Mesendoderm (in vitro differentiated cells): ENCODE data around the gene DEFB108B.
"Not testable (repeated sequence)": the region's sequence is repeated elsewhere in the genome, so short reads cannot be mapped to it uniquely, and the experiment has no call there.

ENCODE experiments used
- DNase-seq: peaks from one replicate; pipeline ENCODE4 v3.0.0; 2013
- H2AK5ac ChIP-seq: 2 replicates; pipeline ENCODE4 v1.6.1; 2013; ENCODE audit warnings: low read length, inconsistent platforms
- H2BK120ac ChIP-seq: 2 replicates; pipeline ENCODE4 v1.6.1; 2013; ENCODE audit warnings: low read depth, mild to moderate bottlenecking, low read length, moderate library complexity, mixed read lengths
- H2BK15ac ChIP-seq: replicated peaks from 2 replicates; pipeline ENCODE4 v1.6.1; 2013; ENCODE audit warnings: low read depth, mild to moderate bottlenecking, moderate library complexity
- H2BK5ac ChIP-seq: 2 replicates; pipeline ENCODE4 v1.6.1; 2013; ENCODE audit warnings: low read length, inconsistent platforms
- H3K18ac ChIP-seq: 2 replicates; pipeline ENCODE4 v1.6.1; 2013; ENCODE audit warnings: mild to moderate bottlenecking, low read length, mixed read lengths
- H3K23ac ChIP-seq: one replicate; pipeline ENCODE4 v1.6.1; 2013; ENCODE audit warnings: low read length
- H3K27ac ChIP-seq: 2 replicates; pipeline ENCODE4 v1.5.1; 2013; ENCODE audit warnings: low read depth, mild to moderate bottlenecking, inconsistent platforms, low read length, moderate library complexity
- H3K27me3 ChIP-seq: 2 replicates; pipeline ENCODE4 v1.6.1; 2013; ENCODE audit warnings: low read length, control low read depth, mild to moderate bottlenecking, inconsistent platforms; ENCODE audit not compliant: insufficient read depth, poor library complexity
- H3K36me3 ChIP-seq: 2 replicates; pipeline ENCODE4 v1.6.1; 2013; ENCODE audit warnings: low read length, inconsistent platforms; ENCODE audit not compliant: control insufficient read depth, insufficient read depth
- H3K4ac ChIP-seq: one replicate; pipeline ENCODE4 v1.6.1; 2013; ENCODE audit warnings: low read depth, mild to moderate bottlenecking, low read length, moderate library complexity
- H3K4me1 ChIP-seq: 2 replicates; pipeline ENCODE4 v1.6.1; 2013; ENCODE audit warnings: low read depth, low read length, inconsistent platforms; ENCODE audit not compliant: control insufficient read depth
- H3K4me2 ChIP-seq: 2 replicates; pipeline ENCODE4 v1.6.1; 2013; ENCODE audit warnings: low read length
- H3K4me3 ChIP-seq: 2 replicates; pipeline ENCODE4 v1.5.1; 2013; ENCODE audit warnings: mild to moderate bottlenecking, low read length
- H3K56ac ChIP-seq: one replicate; pipeline ENCODE4 v1.6.1; 2013; ENCODE audit warnings: low read length
- H3K79me1 ChIP-seq: 2 replicates; pipeline ENCODE4 v1.6.1; 2013; ENCODE audit warnings: low read length, inconsistent platforms
- H3K79me2 ChIP-seq: 2 replicates; pipeline ENCODE4 v1.6.1; 2013; ENCODE audit warnings: mild to moderate bottlenecking, low read length; ENCODE audit not compliant: control insufficient read depth, insufficient read depth
- H3K9ac ChIP-seq: 2 replicates; pipeline ENCODE4 v1.6.1; 2013; ENCODE audit warnings: low read length, inconsistent platforms
- H4K5ac ChIP-seq: one replicate; pipeline ENCODE4 v1.6.1; 2013; ENCODE audit warnings: low read length
- H4K8ac ChIP-seq: one replicate; pipeline ENCODE4 v1.6.1; 2013; ENCODE audit warnings: low read depth, mild to moderate bottlenecking, control low read depth, low read length, moderate library complexity
- WGBS: extraction: QIAGEN DNeasy Blood & Tissue Kit; methylation state at CpG from one replicate; pipeline ENCODE4 v1.1.7; 2013; ENCODE audit warnings: low lambda C conversion rate, missing lambda C conversion rate; ENCODE audit not compliant: insufficient coverage; ENCODE audit errors: extremely low coverage; 5-methylcytosine and 5-hydroxymethylcytosine counted together

Gene DEFB108B

GRCh38 chr11:71829686-71830085 is 3.3 kb upstream of the DEFB108B start:
- not testable (repeated sequence) for H3K79me2 ChIP-seq

DNA sequence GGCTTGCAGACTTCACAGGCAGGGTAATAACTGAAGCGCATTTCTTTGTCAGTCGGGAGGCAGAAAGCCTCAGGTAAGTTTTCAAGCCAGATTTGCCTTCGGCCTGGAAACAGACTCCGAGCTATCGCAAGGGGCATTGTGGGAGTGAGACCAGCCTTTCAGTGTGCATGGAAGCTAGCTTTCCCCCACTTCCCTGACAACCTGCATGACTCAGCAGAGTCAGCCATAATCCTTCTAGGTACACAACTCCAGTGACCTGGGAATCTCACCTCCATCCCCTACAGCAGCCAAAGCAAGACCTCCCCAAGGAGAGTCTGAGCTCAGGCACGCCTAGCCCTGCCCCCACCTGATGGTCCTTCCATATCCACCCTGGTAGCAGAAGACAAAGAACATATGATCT is 9.7 kb downstream of the DEFB108B start:
- Histone ChIP-seq H3K18ac (peak overlapping the region; percentile 25), H3K27ac (peak overlapping the region; percentile 36), H3K56ac (peak overlapping the region; percentile 25)
- H2BK120ac ChIP-seq, H3K79me2 ChIP-seq, H3K4me2 ChIP-seq, H3K79me1 ChIP-seq, H3K4ac ChIP-seq, H3K9ac ChIP-seq, H2BK5ac ChIP-seq, H2AK5ac ChIP-seq, H3K4me3 ChIP-seq, H3K23ac ChIP-seq, H3K27me3 ChIP-seq, H3K36me3 ChIP-seq, H2BK15ac ChIP-seq, H4K8ac ChIP-seq, H3K4me1 ChIP-seq, H4K5ac ChIP-seq: not testable (repeated sequence)
- DNase-seq: peak; percentile 31
- WGBS: no CpG with 5 or more reads among the region's 6 CpGs

More at GRCh38 chr11:71829686-71830085, 3.3 kb upstream of the DEFB108B start:
- not testable (repeated sequence) for H4K8ac ChIP-seq, H2AK5ac ChIP-seq, H3K4me1 ChIP-seq, H2BK120ac ChIP-seq, H2BK5ac ChIP-seq, H3K56ac ChIP-seq, DNase-seq, H3K79me1 ChIP-seq, H3K9ac ChIP-seq, H3K36me3 ChIP-seq, H3K4me2 ChIP-seq, H3K4ac ChIP-seq, H4K5ac ChIP-seq, H2BK15ac ChIP-seq, H3K27me3 ChIP-seq, H3K27ac ChIP-seq, H3K4me3 ChIP-seq, H3K18ac ChIP-seq, H3K23ac ChIP-seq
- no CpG with 5 or more reads among the region's 3 CpGs for WGBS

- not testable (repeated sequence) for H3K18ac ChIP-seq, H3K4ac ChIP-seq, H3K27ac ChIP-seq, H3K9ac ChIP-seq, DNase-seq, H3K79me2 ChIP-seq, H3K23ac ChIP-seq, H2AK5ac ChIP-seq, H4K8ac ChIP-seq, H4K5ac ChIP-seq, H3K79me1 ChIP-seq, H2BK5ac ChIP-seq, H3K4me1 ChIP-seq, H3K4me2 ChIP-seq, H2BK15ac ChIP-seq, H2BK120ac ChIP-seq, H3K27me3 ChIP-seq, H3K36me3 ChIP-seq, H3K4me3 ChIP-seq, H3K56ac ChIP-seq
- WGBS: no CpG with 5 or more reads among the region's 4 CpGs
These were observed 10.4 kb downstream of the DEFB108B start for GRCh38 chr11:71843355-71843754.

DNA sequence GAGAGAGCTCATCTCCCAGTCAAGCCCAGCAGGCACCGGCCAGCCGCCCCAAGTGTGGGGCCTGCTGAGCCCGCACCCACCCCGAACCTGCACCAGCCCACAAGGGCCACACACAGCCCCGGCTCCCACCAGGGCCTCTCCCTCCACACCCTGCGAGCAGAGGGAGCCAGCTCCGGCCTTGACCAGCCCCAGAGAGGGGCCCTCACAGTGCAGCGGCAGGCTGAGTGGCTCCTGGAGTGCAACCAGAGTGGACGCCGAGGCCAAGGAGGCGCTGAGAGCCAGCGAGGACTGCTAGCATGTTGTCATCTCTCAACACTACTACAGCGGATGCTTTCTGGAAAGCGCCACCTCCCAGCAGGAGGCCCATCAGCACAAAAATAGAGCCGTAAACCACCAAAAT is 10.9 kb downstream of the DEFB108B start:
- Histone ChIP-seq H4K8ac (no peak overlapping the region), H3K79me1 (no peaks in the 10 kb centered on the region), H3K4me3 (no peak overlapping the region), H3K27ac (no peak overlapping the region), H3K23ac (no peak overlapping the region), H3K4me2 (no peak overlapping the region), H3K4ac (no peak overlapping the region), H3K56ac (no peak overlapping the region), H2BK120ac (no peak overlapping the region), H2BK5ac (no peak overlapping the region), H3K4me1 (peaks cover 2% of the 10 kb centered on the region), H2BK15ac (no peak overlapping the region), H3K9ac (no peak overlapping the region), H4K5ac (no peak overlapping the region), H2AK5ac (no peak overlapping the region), H3K18ac (no peak overlapping the region), H3K79me2 (no peaks in the 10 kb centered on the region), H3K27me3 (no peaks in the 10 kb centered on the region), H3K36me3 (no peaks in the 10 kb centered on the region)
- DNase-seq: peak; percentile 25
- WGBS: no CpG with 5 or more reads among the region's 15 CpGs

- not testable (repeated sequence) for H3K9ac ChIP-seq, H3K18ac ChIP-seq
- WGBS: no CpG with 5 or more reads among the region's 2 CpGs
These were observed 20.9 kb downstream of the DEFB108B start for GRCh38 chr11:71853895-71854294.

DNA sequence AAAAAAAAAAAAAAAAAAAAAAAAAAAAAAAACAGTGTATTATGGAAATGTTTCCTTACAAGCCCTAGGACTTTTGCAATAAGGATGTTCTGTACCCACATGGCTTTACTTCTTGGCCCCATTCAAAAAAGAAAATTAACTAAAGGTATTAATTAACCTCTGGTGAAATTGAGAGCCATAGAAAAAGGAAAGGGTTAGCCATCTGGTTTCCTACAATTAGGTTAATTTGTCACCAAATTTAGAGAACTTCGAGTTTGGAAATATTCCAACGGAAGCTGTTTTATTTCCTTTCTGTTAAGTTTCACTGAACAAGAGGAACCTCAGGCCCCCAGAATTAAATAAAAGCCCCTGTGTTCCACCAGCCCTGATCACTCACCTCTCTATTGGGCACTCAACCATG is 22.9 kb downstream of the DEFB108B start:
- H3K4me3 ChIP-seq, H3K4me2 ChIP-seq, H3K79me2 ChIP-seq, H2BK15ac ChIP-seq, H3K4me1 ChIP-seq, H3K27ac ChIP-seq, H3K4ac ChIP-seq, H3K18ac ChIP-seq, H2BK120ac ChIP-seq, H3K56ac ChIP-seq, H3K36me3 ChIP-seq, H4K8ac ChIP-seq, H3K27me3 ChIP-seq, DNase-seq, H3K79me1 ChIP-seq, H2BK5ac ChIP-seq, H3K23ac ChIP-seq, H4K5ac ChIP-seq, H3K9ac ChIP-seq, H2AK5ac ChIP-seq: not testable (repeated sequence)
- no CpG with 5 or more reads among the region's 2 CpGs for WGBS

More at GRCh38 chr11:71853895-71854294, 20.9 kb downstream of the DEFB108B start:
- H3K4ac ChIP-seq, H3K79me2 ChIP-seq, H2BK120ac ChIP-seq, H3K4me3 ChIP-seq, H2BK5ac ChIP-seq, H3K56ac ChIP-seq, H3K4me2 ChIP-seq, H3K23ac ChIP-seq, H3K27ac ChIP-seq, DNase-seq, H3K4me1 ChIP-seq, H2AK5ac ChIP-seq, H3K79me1 ChIP-seq, H2BK15ac ChIP-seq, H4K8ac ChIP-seq, H3K27me3 ChIP-seq, H3K36me3 ChIP-seq, H4K5ac ChIP-seq: not testable (repeated sequence)
